Astrocyte (in vitro differentiated cells and primary cell): ENCODE data around the gene GMDS.

Experiments
- CTCF ChIP-seq: IDR thresholded peaks from 2 replicates; pipeline ENCODE4 v1.5.1; 2011; ENCODE audit warnings: low read depth, mild to moderate bottlenecking, inconsistent platforms, low read length, moderate library complexity; ENCODE audit not compliant: insufficient read depth
- EZH2 ChIP-seq: IDR thresholded peaks from 2 replicates; pipeline ENCODE4 v1.6.1; 2012; ENCODE audit warnings: mild to moderate bottlenecking, low read length, inconsistent platforms; ENCODE audit not compliant: insufficient read depth

- TF ChIP-seq CTCF (no peak), EZH2 (no peak)
Observed at GRCh38 chr6:1965596-1966224, 279.7 kb downstream of the GMDS start.
